ENCODE measurements around the gene PPP6R3.

- TF ChIP-seq POLR2A (IDR thresholded peaks at IDR 0.05) (no peak), CTCF (IDR thresholded peaks at IDR 0.05) (peak; percentile 25 to 55 (median 36))
Measured at GRCh38 chr11:68584097-68584496, 123.5 kb downstream of the PPP6R3 start.
